Right lobe of liver (tissue), 4 donors: ENCODE data around the gene FIGLA.

ENCODE experiments used
- CTCF ChIP-seq, 4 donors: fragments of 200-600 bp in 3 of 4; fragments of 450-650 bp in 1 of 4; IDR thresholded peaks; one replicate each; pipeline versions ENCODE4 v1.5.1 to v1.8.0; 2016 to 2022; ENCODE audit warnings: antibody characterized with exemption in 4 of 4, mild to moderate bottlenecking in 2 of 4
- POLR2A ChIP-seq: fragments of 450-650 bp; IDR thresholded peaks from one replicate; pipeline ENCODE4 v1.6.1; 2017; ENCODE audit warnings: antibody characterized with exemption, mild to moderate bottlenecking
- donor health status: DM: no; HTN: no; CAD: no.
- donor health status: DM: no; HTN: no; CAD: no.
- donor health status: DM: no; HTN: yes; CAD: no.

GRCh38 chr2:70827388-70827787 is 36.9 kb upstream of the FIGLA start:
- TF ChIP-seq CTCF (IDR thresholded peaks at IDR 0.05) (no peak), POLR2A (no peak)
